ENCODE measurements around the gene IL17RE.

IL17RE gene

GRCh38 chr3:9965200-9965875 is 62.7 kb downstream of the IL17RE start:
- no peak for DNase-seq

Measured in DMS 273 treated with DMSO at 0.1 percent for 48 hours (cell line).